Measurements from ENCODE around the gene LRCH4. TPM values are rescaled to one million over a fixed set of nuclear protein-coding genes. Genes with fewer than 3 reads are reported as not detected.

LRCH4 gene
- total and polyA plus RNA-seq, 2 of the 13 experiments (the other 11 are each of a cell fraction or from before 2014, with no cell fraction given) = 7.0 to 9.3 TPM

GRCh38 chr7:100540073-100540723 lies 45.7 kb downstream of the LRCH4 start (continued):
- TF ChIP-seq THAP11 (CRISPR knock-in tag; IDR thresholded peaks at IDR 0.05) = peak; percentile 50
- peak; percentile 91 for TF ChIP-seq ZNF362 (CRISPR knock-in tag; IDR thresholded peaks at IDR 0.05; ENCODE audit: borderline replicate concordance)
- TF ChIP-seq SP2 (CRISPR knock-in tag; IDR thresholded peaks at IDR 0.05) = 0 out of 2 replicates have a peak, but pooled peaks have one; percentile 19
- TF ChIP-seq SOX5 (CRISPR knock-in tag; IDR thresholded peaks at IDR 0.05; ENCODE audit: borderline replicate concordance) = peak; percentile 67; the same call in 1 of the 2 replicates
- TF ChIP-seq PRDM15 (CRISPR knock-in tag; IDR thresholded peaks at IDR 0.05) = 0 out of 2 replicates have a peak, but pooled peaks have one; percentile 6
- no peak for TF ChIP-seq MTERF4 (CRISPR knock-in tag; IDR thresholded peaks at IDR 0.05)
- peak; percentile 85 for TF ChIP-seq ZNF740 (CRISPR knock-in tag; IDR thresholded peaks at IDR 0.05)
- 0 out of 2 replicates have a peak, but pooled peaks have one; percentile 21 for TF ChIP-seq ZSCAN31 (CRISPR knock-in tag; IDR thresholded peaks at IDR 0.05; ENCODE audit: low read depth)
- peak; percentile 64; the same call in 1 of the 2 replicates for TF ChIP-seq TBX2 (CRISPR knock-in tag; IDR thresholded peaks at IDR 0.05; ENCODE audit: borderline replicate concordance)
- TF ChIP-seq ZNF841 (CRISPR knock-in tag; IDR thresholded peaks at IDR 0.05; ENCODE audit: borderline replicate concordance) = peak; percentile 13; the same call in 1 of the 2 replicates
- 0 out of 2 replicates have a peak, but pooled peaks have one; percentile 48 for TF ChIP-seq FOXA3 (CRISPR knock-in tag; IDR thresholded peaks at IDR 0.05)
- no peak for TF ChIP-seq ATF7-NPFF (CRISPR knock-in tag; IDR thresholded peaks at IDR 0.05; ENCODE audit: low read depth)
- peak; percentile 63 for TF ChIP-seq PBX2 (CRISPR knock-in tag; IDR thresholded peaks at IDR 0.05)
- peak in 1 of 2 experiments; percentile 65; a peak in 1 of 4 replicates for TF ChIP-seq KLF16 (CRISPR knock-in tag; IDR thresholded peaks at IDR 0.05)
- TF ChIP-seq ZSCAN25 (CRISPR knock-in tag; IDR thresholded peaks at IDR 0.05) = 0 out of 2 replicates have a peak, but pooled peaks have one; percentile 14
- TF ChIP-seq NFYC (CRISPR knock-in tag; IDR thresholded peaks at IDR 0.05) = peak; percentile 67
- no peak for TF ChIP-seq SMARCE1 (IDR thresholded peaks at IDR 0.05; ENCODE audit: borderline replicate concordance)
- peak; percentile 51; the same call in 1 of the 2 replicates for TF ChIP-seq ZNF431 (CRISPR knock-in tag; IDR thresholded peaks at IDR 0.05; ENCODE audit: borderline replicate concordance, low read depth)

All from HepG2 (cell line).